ENCODE results near the gene ATP6V0E1. TPM values are rescaled to one million over a fixed set of nuclear protein-coding genes. Genes with fewer than 3 reads are reported as not detected.
A peak's percentile ranks its signal among the peaks of the same experiment; 100 is the strongest.

The ATP6V0E1 gene
- total and polyA plus RNA-seq, 2 donors (not counting 3 experiments of a cell fraction or from before 2014, with no cell fraction given): 217 to 278 TPM

DNA sequence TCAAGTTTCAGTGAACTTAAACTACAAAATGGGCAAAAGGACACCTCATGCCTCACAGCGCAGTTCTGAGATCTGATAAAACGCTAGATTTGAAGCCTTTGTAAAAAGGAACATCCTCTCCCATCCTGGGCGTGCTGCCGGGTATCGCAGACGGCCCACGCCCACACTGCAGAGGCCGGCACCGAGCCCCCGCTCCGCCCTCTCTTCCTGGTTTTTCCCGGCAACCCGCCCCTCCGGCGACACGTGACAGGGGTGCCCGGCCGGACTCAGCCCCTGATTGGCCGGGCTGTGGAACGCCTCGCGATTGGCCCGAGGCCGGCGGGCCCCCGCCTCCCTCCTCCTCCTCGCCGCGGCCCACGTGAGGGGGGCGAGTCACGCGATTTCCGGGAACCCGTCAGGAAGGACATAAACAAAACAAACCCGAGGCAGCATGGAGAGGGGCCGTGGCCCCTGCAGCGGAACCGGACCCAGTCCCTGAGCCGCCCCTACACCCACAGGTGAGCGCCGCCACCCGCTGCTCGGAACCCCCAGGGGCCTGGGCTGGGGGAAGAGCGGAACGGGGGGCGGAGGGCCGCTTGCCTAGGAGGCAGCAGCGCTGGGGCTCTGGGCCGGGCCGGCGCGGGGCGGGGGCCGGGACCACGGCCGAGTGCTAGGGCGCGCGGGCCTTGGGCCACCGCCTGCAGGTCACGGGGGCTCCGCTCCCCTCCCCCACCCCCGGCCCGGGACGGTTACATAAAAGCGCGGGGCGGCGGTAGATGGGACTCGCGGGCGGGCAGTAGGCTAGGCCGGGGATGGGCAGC lies 72.6 kb downstream of the ATP6V0E1 start, which contains the start of gene CREBRF:
Gene CREBRF, plus strand, starts transcription at position 370 of the 800 bp plus-strand sequence. CDS start 24,424 bp downstream, outside the sequence.
- no peaks in the 10 kb centered on the region for H3K36me3 ChIP-seq (ENCODE audit: control insufficient read depth in 2 of 2, extremely low read depth in 1 of 2, insufficient read depth in 2 of 2, low read length in 2 of 2)
- peak within 1 kb of the TSS; percentile 88 for H2AFZ ChIP-seq (ENCODE audit: low read depth, low read length)
- no peaks in the 10 kb centered on the region for H4K20me1 ChIP-seq (replicated peaks; ENCODE audit: control insufficient read depth, extremely low read depth, insufficient read depth, low read length)
- H3K9ac ChIP-seq (replicated peaks; ENCODE audit: extremely low read depth, insufficient read depth, low read length): peak within 1 kb of the TSS; percentile 91
- no peak for TF ChIP-seq GATA2 (IDR thresholded peaks at IDR 0.05; ENCODE audit: insufficient read depth, insufficient read length, low read depth, low read length)
- TF ChIP-seq, protein P1, sequence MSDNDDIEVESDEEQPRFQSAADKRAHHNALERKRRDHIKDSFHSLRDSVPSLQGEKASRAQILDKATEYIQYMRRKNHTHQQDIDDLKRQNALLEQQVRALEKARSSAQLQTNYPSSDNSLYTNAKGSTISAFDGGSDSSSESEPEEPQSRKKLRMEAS (IDR thresholded peaks at IDR 0.05; ENCODE audit: insufficient read depth, insufficient read length): peak; percentile 97
- TF ChIP-seq POLR2A (IDR thresholded peaks at IDR 0.05; ENCODE audit: low read depth, low read length): peak; percentile 66
- TF ChIP-seq, protein P2, sequence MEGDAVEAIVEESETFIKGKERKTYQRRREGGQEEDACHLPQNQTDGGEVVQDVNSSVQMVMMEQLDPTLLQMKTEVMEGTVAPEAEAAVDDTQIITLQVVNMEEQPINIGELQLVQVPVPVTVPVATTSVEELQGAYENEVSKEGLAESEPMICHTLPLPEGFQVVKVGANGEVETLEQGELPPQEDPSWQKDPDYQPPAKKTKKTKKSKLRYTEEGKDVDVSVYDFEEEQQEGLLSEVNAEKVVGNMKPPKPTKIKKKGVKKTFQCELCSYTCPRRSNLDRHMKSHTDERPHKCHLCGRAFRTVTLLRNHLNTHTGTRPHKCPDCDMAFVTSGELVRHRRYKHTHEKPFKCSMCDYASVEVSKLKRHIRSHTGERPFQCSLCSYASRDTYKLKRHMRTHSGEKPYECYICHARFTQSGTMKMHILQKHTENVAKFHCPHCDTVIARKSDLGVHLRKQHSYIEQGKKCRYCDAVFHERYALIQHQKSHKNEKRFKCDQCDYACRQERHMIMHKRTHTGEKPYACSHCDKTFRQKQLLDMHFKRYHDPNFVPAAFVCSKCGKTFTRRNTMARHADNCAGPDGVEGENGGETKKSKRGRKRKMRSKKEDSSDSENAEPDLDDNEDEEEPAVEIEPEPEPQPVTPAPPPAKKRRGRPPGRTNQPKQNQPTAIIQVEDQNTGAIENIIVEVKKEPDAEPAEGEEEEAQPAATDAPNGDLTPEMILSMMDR (IDR thresholded peaks at IDR 0.05; ENCODE audit: extremely low read depth in 1 of 2, insufficient read depth in 1 of 2, low read depth in 1 of 2, low read length in 2 of 2): no peak
- peak; percentile 7 for TF ChIP-seq MYC (IDR thresholded peaks at IDR 0.05; ENCODE audit: low read depth, low read length)
- TF ChIP-seq POLR2AphosphoS5 (IDR thresholded peaks at IDR 0.05; ENCODE audit: insufficient read depth, low read depth, low read length): peak; percentile 21
- TF ChIP-seq FOS (IDR thresholded peaks at IDR 0.05; ENCODE audit: borderline replicate concordance, insufficient read depth, low read length): no peak
- TF ChIP-seq JUN (IDR thresholded peaks at IDR 0.05; ENCODE audit: borderline replicate concordance, insufficient read depth, insufficient read length, low read depth): no peak
- H3K9me3 ChIP-seq (replicated peaks; ENCODE audit: control insufficient read depth, insufficient read depth, low read length): no peaks in the 10 kb centered on the region
- H3K4me3 ChIP-seq (replicated peaks in 1 of 3; ENCODE audit: insufficient read depth in 1 of 3, low read depth in 1 of 3, low read length in 3 of 3): peak within 1 kb of the TSS; percentile 83 to 89 (median 86)
- H3K79me2 ChIP-seq (ENCODE audit: control insufficient read depth, insufficient read depth, low read length): no peaks in the 10 kb centered on the region
- FAIRE-seq (peak; percentile 93), DNase-seq (ENCODE audit: low read depth, low spot score) (peak; percentile 99)
- H3K4me1 ChIP-seq (ENCODE audit: control insufficient read depth, extremely low read depth, insufficient read depth, low read length): peaks cover 23% of the 10 kb centered on the region
- H3K4me2 ChIP-seq (ENCODE audit: insufficient read depth, low read length): peak within 1 kb of the TSS; percentile 87
- ChIA-PET CTCF (interaction anchor here (1.1 to 2.1 kb wide), 8 partner anchors 21 to 349 kb away, joined by 3 to 27 read pairs (median 7); partner anchors contain the start of genes ATP6V0E1 and BNIP1), POLR2A (interaction anchor here (1.5 kb wide), 1 partner anchor 72 kb away, joined by 4 read pairs; the partner anchor contains the start of gene ATP6V0E1)
- intact Hi-C loops (cut with micrococcal nuclease): loop anchor here (1.0 to 5.0 kb wide), 7 partner anchors 27 to 861 kb away; partner anchors contain the start of gene RPL26L1
- H3K9me1 ChIP-seq (replicated peaks; ENCODE audit: control insufficient read depth, extremely low read depth, insufficient read depth, low read length): no peaks in the 10 kb centered on the region
- H3K27me3 ChIP-seq (ENCODE audit: control insufficient read depth in 2 of 2, insufficient read depth in 2 of 2, low read length in 2 of 2): no peaks in the 10 kb centered on the region
- dilution Hi-C loops (cut with MboI; ENCODE audit: extremely low pct_ligation_motif_present, low sequenced_read_pairs): no loop called here
- no TSS peak for BruUV-seq (replicated peaks)
- peak within 1 kb of the TSS; percentile 86 for H3K27ac ChIP-seq (ENCODE audit: insufficient read depth, low read depth, low read length)

Measured in endothelial cell of umbilical vein (primary cell).